HS-27A (cell line): ENCODE data around the gene CLPTM1L.

Source experiments
- DNase-seq: peaks from one replicate; pipeline ENCODE4 v3.0.0-alpha.2; 2012; ENCODE audit warnings: low read depth, missing footprints

The CLPTM1L gene, protein sequence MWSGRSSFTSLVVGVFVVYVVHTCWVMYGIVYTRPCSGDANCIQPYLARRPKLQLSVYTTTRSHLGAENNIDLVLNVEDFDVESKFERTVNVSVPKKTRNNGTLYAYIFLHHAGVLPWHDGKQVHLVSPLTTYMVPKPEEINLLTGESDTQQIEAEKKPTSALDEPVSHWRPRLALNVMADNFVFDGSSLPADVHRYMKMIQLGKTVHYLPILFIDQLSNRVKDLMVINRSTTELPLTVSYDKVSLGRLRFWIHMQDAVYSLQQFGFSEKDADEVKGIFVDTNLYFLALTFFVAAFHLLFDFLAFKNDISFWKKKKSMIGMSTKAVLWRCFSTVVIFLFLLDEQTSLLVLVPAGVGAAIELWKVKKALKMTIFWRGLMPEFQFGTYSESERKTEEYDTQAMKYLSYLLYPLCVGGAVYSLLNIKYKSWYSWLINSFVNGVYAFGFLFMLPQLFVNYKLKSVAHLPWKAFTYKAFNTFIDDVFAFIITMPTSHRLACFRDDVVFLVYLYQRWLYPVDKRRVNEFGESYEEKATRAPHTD

DNA sequence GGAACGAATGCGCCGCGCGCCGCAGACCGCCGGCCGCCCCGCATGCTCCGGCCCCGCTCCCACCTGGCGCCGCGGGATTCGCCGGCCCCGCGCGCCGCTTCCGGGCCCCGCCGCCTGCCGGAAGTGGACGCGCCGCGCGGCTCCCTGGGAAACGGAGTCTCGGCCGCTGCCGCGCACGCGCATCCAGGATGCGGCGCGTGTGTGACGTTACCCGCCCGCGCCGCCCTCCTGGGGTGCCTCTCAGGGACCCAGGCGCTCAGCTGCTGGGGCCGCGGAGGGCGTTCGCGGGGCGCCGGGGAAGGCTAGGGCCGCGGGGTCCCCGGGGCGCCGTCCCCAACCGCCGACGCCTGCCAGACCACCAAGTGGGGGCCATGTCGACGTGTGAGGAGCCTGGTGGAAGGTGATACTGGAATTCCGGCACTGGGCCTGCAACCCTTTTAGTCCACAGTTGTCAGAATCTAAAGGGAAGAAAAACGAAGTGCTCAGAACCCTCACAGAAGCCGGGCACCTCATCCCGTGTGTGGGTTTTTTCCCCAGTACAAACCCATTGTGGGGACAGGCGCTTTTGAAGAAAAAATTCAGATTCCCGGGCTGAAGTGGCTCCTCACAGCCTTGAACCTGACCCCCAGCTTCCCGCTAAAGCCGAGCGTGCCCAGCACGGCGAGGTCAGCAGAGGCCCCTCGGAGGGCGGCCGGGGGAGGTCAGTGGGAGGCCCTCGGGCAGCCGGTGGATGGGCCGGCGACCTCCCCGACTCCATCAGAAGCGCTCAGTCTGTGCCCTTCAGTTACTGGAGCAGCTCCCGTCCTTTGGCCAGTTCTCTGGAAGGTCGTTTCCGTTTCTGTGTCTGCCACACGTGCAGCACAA, at the start of gene CLPTM1L:
Gene CLPTM1L, minus strand, starts transcription at position 125 of the 864 bp plus-strand sequence. CDS start 258 bp downstream, outside the sequence.
- peak; percentile 42 for DNase-seq

DNA sequence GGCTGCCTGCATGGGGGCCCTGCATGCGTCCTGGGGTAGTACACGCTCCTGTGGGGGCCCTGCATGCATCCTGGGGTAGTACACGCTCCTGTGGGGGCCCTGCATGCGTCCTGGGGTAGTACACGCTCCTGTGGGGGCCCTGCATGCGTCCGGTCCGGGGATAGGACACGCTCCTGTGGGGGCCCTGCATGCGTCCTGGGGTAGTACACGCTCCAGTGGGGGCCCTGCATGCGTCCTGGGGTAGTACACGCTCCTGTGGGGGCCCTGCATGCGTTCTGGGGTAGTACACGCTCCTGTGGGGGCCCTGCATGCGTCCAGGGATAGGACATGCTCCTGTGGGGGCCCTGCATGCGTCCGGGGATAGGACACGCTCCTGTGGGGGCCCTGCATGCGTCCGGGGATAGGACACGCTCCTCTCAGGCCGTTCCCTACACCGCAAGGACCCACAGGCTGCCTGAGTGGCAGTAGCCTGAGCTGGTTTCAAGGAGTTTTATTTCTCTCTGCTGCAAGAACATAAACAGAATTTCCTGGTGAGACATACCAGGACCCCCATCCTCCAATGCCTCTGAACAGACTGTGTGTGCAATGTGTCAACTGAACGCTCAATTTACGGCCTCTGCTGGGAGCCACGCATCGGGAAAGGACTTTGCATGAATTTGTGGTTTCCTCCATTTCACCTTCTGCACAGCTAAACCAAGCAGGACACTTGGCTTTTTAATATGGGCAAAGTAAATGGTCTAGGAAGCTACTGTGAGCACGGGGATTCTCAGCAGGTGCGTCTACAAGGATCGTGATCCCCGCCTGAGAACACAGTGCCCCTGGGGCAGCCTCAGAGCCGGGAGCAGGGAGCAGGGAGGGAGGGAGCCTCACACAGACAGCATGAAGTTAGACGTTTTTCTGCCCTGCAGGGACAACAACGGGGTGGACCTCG, 48.9 kb upstream of the CLPTM1L start:
- DNase-seq, result no peak

DNA sequence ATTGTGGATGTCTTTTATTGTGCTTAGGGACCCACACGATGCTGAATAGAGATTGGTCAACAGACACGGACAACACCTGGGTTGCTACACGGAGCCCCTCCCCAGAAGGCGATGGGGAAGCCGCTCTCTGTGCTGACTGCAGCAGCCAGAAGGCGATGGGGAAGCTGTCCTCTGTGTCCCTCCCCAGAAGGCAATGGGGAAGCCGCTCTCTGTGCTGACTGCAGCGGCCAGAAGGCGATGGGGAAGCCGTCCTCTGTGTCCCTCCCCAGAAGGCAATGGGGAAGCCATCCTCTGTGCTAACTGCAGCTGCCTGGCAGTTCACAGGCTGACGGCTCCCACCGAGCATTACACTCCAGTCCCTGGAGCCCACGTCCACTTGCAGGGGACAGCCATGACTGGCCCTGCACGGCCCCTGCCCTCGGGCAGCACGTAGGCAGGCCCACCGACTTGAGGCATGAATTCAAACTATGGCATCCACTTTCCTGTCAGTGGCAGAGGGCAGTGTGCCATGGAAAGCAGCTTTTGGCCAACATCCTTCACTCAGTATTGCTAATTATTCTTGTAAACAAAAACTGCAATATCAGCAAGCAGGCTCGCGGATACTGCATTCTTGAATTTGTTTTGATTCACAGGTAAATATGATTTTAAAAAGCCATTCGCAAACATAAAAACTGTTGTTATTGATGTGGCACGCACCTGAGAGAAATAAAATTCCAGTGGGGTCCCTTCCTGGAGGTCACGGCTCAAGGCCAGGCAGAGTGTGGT, 48.1 kb upstream of the CLPTM1L start:
- DNase-seq, result no peak

DNA sequence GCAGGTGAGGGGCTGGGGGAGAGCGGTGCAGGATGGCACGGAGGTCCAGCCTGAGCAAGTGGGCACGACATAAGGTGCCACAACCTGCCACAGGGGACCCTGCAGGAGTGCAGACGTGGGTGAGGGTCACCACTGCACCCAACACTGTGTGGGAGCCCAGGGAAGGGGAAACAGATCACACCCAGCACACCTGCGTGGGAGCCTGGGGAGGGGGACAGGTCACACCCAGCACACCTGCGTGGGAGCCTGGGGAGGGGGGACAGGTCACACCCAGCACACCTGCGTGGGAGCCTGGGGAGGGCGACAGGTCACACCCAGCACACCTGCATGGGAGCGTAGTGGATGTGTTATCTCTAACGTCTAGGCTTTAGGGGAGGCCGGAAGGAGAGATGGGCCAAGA, 47.4 kb upstream of the CLPTM1L start:
- no peak for DNase-seq

DNA sequence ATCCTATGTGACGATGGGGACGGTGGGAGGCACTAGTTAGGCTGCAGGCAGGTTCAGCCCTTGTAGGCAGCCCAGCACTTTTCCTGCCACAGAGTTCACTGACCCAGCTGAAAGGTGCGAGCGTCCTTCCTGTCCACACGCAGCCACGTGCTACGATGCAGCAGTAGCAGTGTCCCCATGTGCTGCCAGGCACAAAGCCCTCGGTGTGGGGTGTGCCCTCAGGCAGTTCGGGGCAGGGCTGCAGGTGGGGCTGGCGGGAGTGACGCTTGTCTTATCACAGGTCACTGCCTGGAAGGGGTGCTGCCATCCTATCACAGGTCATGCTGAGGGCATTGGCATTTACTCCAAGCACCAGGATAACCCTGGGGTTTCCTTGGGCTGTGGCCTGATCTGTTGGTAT, 46.8 kb upstream of the CLPTM1L start:
- no peak for DNase-seq

DNA sequence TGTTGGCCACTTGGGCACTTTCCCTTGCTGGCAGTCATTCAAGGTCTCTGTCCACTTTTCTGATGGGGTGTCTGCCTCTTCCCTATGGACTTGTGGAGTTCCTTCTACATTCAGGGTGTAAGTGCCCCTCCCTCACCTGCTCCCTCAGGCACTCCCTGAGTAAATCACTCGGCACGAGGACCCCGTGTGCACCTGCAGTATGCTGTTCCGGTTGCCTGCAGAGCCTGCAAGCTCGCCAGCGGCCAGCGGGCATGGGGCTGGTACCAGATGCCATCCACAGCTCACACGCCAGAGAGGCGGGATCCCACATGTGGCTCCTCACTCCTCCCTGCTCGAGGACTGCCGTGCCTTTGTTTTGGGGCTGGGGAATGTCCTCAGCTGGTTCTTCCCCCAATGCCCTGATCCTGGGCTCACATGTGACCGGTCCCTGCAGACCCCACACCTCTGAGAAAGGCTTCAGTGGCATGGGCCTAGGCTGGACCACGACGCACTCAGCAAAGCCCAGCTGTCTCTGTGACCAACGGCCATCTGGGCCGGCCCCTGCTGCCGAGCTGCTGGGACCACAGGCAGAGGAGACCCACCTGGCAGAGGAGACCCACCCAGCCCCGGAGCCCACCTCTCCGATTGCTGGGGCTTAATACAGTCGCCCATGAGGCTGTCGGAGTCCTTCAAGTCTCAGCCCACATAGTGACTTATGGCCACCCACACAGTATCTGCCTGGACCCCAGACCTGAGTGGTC, 46.1 kb upstream of the CLPTM1L start:
- no peak for DNase-seq

DNA sequence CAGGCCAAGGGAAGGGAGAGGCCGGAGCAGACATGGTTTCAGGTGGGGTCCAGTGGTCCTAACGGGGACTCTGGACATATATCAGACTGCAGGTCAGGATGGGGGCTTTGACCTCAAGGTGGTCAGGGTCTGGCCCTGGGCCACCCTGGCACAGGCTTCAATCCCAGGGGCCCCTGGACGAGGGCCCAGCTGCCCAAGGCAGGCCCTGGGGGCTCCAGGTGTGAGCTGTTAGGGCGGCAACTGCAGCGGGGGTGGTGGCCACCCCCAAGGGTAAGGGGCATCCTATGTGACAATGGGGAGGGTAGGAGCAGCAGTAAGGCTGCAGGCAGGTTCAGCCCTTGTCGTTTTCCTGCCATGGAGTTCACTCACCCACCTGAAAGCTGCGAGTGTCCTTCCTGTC, 45.4 kb upstream of the CLPTM1L start:
- no peak for DNase-seq

DNA sequence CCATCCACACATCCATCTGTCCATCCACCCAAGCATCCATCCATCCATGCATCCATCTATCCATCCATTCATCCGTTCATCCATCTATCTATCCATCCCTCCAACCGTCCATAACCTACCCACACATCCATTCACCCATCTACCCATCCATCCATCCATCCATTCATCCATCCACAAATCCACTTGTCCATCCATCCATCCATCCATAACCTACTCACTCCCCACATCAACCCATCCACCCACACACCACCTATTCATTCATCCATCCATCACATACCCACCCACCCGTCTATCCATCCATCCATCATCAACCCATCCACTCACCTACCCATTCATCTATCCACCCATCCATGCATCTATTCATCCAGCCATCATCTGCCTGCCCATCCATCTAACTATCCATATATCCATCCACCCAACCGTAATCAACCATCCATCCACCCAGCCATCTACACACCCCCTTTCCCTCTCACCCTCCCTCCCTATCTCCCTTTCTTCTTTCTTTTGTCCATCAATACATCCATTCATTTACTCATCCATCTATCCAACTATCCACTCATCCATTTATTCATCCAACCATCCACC, 43.6 kb upstream of the CLPTM1L start:
- no peak for DNase-seq

DNA sequence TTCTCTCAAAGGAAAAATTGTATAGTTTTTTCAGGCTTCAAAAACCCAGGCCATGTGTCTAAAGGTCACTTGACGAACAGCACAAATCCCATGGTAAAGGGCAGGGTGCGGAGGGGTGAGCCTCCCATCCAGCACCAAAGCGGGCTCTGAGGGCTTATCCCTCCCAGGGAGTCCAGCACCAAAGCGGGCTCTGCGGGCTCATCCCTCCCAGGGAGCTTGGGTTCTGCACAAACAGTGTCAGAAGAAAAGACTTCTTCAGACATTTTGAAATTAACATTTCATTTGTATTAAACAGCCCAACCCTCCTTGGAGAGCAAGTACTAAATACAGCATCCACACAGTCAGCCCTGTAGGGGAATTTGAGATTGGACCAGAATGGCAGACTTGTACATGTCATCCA, 43.0 kb upstream of the CLPTM1L start:
- no peak for DNase-seq

DNA sequence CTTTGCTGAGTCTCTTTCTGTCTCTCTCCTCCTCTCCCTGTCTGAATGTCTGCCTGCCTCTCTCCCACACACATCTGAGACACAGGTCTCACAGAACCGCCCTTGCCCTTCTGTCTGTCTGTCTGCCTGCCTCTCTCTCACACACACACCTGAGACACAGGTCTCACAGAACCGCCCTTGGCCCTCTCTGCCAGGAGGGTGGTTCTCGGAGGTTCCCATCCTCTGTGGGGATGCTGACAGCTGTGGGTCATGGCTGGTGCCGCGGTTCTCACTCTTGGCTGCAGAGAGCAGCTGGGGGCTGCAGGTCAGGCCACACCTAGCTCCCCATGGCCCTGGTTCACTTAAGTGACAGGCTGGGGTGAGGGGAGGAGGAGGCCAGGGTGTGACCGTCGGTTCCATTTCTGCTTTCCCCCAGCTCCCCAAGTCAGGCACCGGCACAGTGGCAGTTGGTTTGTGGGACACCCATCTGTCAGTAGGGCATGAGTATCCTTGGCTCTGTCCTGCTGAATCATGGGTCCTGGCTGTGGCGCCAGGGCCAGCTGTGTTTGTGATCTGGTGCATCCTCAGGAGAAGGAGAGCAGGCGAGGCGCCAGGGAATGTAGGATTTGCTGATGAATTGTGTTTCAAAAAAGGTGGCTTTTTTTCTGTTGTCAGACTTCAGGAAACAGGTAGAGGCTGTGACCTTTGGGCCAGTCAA, 42.3 kb upstream of the CLPTM1L start:
- no peak for DNase-seq

DNA sequence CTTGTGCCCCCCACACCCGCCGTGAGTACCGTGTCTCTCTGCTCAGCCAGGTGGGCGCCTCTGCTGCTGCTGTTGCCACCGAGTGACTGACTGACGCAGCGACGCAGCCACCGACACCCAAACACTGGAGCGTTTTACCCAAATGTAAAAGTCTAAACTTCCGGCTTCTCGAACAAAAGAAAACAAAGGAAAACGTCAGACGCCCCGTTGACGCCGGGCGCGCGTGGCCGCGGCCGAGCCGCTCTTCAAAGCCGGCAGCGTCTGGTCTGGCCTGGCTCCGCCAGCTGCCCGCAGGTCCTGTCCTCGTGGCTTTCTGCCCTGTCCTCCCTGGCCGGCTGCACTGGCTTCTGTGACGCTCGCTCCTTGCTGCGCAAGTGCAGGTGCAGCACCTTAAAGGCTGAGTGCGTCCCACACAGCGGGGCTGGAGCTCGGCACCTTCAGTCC, 41.4 kb upstream of the CLPTM1L start:
- DNase-seq, result no peak

DNA sequence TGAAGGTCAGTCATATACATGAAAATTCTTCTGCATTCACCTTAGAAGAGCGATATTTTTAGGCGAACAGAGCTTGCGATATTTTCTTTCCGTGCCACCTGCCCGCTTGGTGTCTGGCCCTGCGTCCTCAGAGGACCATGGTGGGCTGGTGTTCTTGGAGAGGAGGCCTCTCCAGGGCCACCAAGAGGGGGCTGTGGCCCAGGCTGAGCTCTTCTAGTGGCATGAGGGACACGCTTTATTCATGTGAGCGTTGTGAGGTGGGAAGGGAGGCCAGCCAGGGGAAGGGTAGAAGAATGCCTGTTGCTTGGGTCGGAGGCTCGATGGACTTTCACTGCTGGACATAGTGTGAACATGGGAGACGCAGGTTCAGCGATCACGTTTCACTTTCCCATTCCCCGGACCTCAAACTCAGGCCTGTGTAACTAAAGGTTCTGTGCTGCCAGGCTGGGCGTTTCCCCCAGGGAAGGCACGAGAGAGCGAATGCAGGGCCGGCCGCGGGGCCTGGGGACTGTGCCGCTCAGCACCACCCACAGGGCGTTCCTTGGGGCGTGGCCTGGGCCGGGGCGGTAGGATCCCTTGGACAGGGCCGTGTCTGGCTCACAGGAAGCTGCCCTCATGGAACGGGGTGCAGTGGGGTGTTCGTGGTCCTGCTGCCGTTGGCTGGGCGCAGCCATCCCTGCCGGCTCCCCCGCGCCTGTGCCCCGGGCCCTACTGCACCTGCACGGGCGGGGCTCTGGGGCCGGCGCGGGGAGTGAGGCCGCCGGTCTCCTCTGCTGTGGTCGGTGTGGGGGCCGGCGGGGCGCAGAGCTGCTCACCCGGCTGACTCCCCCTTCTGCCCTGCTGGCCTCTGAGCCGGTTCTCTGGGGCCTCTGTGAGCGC, 40.7 kb upstream of the CLPTM1L start:
- no peak for DNase-seq

DNA sequence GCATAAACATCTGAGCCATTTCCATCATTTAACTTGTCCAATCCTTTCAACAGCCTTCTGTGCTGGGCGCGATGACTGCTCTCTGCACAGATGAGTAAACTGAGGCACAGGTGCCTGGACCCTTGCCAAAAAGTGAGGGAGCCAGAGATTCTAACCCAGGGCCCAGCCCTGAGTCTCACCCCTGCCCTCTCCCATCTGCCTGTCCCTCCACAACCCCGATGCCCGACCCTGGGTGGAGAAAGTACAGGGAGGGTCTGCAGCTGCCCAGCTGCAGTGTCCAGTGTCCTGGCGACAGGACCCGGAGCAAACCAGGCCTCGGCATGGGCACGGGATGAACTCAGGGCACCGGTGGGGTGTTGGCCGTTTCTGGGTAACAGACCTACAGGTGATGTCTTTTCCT, 39.6 kb upstream of the CLPTM1L start:
- DNase-seq, result no peak

DNA sequence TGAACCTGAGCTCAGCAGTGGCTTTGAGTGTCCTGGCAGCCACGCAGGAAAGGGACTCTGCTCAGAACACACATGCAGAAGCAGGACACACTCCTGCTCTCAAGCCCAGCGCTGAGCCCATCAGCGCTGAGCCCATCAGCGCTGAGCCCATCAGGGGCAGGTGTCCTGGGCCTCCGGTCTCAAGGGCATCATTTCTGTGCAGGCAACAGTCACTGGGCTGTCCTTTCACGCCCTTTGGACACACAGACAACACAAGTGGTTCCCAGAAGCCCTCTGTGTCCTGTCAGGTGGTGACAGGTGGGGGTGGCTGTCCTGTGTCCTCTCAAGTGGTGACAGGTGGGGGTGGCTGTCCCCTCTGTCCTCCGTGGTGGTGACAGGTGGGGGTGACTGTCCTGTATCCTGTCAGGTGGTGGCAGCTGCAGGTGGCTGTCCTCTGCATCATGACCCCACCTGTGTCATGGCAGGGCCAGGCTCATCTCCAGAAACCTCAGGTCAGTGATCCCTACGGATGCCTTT, 39.0 kb upstream of the CLPTM1L start:
- no peak for DNase-seq

DNA sequence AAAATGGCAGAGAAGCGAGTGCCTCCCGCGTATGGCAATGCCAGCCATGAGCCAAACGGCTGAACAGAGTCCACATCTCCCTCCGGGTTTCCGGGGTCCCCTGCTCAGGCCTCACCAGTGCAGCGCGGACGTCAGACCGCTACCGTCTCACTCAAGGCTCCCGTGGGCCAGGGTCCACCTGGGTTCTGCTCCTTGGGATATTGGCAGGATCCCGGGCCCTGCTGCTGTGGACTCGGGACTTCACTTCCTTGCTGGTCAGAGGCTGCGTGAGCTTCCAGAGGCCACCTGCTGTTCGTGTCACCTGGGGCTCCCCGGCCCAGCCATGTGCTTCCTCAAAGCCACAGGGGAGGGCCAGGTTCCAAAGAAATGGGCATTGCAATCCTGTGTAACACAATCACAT, 38.4 kb upstream of the CLPTM1L start:
- no peak for DNase-seq

DNA sequence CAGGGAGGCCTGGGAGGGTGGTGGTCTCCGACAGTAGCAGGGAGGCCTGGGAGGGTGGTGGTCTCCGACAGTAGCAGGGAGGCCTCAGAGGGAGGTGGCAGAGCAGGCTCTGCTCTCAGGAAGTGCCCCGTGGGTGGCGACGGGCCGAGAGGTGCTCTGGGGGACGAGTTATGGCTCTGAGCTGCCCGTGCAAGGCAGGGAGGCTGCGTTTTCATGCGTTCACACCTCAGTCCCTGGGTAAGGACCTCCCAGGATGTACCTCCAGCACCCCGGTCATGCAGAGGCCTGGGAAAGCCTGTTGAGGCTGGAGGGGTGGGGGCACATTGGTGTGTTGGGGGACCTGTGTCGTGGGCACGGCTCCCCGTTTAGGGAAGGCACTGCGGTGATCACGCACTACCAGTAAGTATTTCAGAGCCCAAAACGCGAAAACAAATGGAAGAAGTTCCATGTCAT, 37.4 kb upstream of the CLPTM1L start:
- DNase-seq, result no peak

DNA sequence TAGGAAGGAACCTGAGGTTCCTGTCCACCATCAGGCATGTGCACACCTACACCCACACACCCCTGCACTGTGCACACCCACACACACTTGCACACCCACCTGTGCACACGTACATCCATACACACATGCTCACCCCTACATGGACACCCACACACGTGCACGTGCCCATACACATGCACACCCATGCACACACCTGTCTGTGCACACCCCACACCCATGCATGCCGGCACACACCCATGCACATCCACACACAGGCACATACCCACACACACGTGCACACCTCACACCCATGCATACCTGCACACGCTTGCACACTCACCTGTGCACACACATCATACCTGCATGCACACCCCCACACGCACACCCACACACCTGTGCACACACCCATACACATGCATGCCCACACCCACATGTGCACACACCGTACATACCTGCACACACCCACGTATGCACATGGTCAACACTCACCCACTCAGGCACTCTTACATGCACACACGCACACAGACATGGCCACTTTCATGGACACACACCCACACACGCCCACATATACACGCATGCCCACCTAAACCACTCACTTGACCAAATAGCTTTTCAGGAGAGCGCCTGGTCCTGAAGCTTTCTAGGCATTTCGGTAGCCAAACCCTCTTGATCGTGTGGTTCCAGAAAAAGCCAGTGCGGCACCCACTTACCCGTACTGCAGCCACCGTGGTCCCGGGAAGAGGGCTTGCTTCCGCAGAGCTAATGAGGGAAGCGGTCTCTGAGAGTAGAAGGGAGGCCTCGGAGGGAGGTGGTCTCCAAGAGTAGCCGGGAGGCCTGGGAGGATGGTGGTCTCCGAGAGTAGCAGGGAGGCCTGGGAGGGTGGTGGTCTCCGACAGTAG, 36.7 kb upstream of the CLPTM1L start:
- DNase-seq, result no peak
